Activated CD4-positive, CD25-positive, alpha-beta regulatory T cell (primary cell): ENCODE results near the gene PIK3C3.

ENCODE experiments used
- DNase-seq, 4 experiments: peaks; one replicate each; lab custom pipeline; 2025; lab: John Stamatoyannopoulos, UW

Gene PIK3C3

DNA sequence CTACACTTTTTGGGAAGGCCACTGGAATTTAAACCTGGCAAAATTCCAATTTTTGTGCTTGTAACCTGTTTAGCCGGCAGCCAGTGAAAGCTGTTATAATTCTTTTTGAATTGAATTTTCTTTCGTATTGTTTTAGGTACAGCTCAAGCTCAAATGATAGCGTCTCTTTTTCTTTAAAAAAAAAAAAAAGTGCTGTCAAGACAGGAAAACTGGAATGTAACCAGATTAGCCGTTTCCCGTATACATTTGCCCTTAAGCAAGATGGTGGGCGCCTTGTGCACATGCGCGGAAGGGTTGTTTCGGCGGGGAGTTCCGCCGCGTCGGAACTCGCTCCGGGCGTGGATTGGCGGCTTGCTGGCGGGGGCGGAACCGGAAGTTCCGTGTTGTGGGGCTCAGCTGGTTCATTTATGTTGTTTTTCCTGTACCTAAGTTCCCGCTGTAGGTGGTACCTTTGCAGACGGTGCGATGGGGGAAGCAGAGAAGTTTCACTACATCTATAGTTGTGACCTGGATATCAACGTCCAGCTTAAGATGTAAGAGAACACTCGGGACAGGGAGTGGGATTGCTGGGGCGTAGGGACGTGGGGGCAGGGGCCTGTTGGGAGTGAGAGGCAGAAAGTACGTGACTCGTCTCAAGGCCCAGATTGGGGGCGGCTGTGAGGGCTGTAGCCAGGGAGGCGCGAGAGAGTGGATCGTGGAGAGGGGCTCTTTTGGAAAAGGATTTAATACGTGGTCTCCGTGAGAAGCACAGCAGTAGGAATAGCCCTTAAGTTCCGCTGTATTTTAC, at the start of gene PIK3C3:
TSS of gene PIK3C3 (plus strand) at position 408 of the 787 bp plus-strand sequence. CDS start at position 466, 58 bp downstream.
- DNase-seq: peak; percentile 91 to 94 (median 94)

DNA sequence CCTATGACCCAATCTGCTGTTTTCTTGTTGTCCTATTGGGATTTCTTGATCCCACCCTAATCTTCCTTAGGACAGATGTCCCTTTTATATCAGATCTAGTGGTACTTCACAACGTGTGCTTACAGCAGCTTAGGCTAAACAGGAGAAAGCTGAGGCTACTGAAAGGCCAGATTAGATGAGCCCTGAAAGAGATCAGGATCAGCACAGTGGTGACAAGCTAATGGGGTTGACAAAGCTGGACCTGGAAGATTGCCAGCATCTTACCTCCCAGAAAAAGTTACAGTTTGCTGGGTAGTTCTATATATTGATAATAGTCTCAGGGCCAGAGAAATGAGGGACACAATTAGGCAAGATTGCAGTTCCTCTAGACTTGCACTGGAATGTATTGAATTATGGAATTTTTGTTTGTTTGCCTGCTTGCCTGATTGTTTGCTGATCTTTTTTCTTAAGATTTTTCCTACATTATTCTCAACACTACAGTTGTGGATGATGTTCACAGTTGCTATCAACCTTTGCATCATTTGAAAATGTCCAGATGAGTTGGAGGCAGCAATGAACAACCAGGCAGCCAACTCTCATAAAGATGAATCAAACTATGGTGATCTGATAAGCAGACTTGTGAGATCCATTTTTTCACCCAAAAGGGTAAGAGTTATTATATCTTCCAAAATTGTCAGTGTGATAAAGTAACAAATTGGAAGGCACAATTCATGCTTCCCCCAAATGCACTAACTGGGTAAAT, 49.1 kb upstream of the PIK3C3 start:
- DNase-seq: no peak

DNA sequence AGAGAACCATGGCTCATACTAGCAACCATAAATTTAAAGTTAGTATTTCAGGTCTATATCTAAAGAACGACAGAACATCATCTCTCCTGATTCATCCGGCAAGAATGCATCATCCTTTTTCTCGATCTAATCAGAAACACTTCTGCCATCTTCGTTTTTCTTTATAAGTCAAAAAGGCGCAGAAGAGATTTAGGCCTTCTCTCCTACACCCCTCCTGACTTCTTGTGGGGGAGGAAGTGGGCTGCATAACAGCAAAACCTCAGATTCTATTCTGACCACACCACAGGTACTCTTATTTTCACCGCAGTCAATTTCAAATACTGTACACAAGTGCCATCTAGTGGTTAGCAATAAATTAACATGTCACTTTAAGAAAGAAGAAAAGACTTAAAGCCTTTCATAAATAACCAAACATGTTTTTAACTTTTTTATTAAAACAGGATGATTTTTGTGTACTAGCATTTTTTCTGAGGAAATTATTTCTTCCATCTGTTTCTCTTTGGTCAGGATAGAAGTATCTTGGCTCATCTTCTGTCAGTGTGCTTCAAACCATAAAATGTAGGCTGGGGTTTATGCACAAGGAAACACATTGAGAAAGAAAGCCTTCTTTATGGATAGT, 48.4 kb upstream of the PIK3C3 start:
- DNase-seq: peak in 1 of 4 experiments; percentile 1

DNA sequence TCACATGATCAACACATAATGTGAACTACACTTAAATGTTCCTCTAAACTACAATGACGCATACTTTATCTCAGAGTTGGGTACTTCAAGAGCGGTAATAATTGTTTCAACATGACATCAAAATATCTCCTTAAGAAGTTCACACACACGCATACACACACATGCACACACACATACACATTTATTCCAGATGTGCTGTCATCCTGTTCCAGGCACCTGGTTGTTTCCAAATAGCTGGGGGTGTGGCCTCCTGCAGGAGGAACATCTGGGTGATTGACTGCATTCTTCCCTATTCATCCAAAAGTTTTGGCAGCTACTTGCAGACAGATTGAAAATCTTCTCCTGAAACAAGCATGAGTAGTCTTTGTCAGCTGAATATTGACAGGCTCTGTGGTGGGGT, 37.9 kb upstream of the PIK3C3 start:
- DNase-seq: no peak

DNA sequence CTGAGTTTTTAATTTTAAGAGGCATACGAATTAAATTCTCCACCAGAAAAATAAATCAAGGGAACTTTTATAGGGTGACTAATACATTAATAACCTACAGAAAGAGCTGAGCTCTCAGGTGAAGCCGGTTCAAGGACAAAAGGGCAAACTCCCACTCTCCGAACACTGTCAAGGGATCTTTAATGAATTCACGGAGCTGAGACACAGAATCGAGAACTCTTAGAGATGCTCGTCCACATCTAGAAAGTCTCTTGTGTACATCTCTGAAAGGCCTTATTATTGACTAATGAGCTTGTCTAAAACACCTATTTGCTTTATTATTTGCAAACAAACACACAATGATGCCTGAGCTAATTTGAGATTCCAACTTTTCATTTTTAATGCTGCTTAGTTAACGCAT, 33.3 kb upstream of the PIK3C3 start:
- no peak for DNase-seq

DNA sequence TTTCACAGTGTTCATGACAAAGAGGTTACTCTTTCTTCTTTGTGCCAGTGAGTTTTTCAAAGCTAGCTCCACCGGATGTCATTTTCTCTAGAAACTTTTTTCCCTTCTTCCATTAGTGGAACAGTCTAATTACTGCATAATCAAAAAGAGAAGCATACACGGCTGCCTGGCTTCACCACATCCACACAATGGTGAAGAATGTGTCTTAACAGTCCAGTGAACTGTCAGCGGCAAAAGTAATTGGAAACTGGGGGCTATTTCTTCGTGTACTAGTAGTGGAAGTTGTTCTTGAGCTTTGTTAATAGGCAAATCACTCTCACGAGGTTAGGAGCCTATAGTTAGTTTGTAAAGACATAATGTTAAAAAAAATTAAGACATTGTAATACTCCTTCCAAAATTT, 32.9 kb upstream of the PIK3C3 start:
- no peak for DNase-seq

DNA sequence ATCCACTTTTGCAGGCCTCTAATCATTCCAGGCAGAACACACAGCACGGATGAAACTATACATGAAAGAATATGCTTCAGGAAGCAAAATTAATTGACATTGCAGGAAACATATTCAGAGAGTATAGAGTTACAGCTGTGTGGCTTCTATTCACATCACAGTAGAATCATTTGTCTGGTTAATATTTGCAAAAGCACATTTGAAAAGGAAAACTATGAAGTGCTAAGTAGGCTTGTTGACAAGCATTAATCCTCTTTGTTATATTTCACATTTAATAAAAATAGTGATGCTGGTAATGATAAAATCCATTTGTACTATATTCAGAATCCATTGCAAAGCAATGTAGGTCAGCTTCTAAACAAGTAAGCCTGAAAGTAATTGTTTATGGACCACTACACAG, 32.2 kb upstream of the PIK3C3 start:
- no peak for DNase-seq

DNA sequence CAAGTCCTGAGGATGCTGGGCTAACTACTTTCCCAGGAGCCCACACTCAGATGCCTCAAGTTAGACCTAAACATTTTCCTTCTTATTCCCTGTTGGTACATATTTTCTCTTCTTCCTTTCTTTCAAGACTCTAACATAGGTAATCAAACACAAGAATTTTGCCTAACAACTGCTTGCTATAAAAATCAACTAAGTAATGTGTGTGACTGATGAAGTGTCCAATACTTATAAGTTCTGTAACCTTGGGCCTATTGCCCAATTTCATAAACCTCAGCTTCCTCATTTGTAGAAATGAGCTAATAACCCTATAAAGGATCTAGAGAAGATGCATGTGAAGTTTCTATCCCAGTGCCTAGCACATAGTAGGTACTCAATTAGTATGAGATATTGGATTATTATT, 31.6 kb upstream of the PIK3C3 start:
- no peak for DNase-seq

DNA sequence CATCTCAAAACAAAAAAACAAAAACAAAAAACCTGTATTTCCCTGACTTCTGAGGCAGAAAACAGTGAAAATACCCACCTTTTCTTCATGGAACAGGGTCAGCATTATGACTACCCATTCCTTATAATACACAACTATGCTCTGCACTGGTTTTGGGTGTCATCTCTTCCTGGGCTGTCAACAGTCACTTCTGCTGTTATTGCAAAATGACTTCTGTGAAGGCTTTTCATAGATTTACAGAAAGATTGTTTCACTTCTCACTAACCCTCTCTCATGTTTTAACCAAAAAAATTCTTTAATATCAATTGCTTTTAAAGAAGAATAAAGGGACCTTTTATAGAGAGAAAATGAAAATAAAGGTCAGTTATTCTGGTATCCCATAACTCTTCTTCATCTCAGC, 26.5 kb upstream of the PIK3C3 start:
- no peak for DNase-seq

DNA sequence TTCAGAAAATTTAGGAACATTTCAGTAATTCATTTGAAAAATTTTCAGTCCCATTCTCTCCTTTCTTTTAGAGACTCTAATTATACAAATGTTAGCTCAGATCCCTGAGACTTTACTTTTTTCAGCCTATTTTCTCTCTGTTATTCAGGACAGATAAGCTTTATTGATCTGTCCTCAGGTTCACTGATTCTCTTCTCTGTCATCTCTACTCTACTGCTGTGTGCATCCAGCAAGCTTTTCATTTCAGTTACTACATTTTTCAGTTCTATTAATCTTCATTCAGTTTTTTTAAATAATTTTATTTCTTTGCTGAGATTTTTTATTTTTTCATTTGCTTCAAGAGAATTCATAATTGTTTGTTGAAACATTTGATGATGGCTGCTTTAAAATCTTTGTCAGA, 22.1 kb upstream of the PIK3C3 start:
- no peak for DNase-seq

DNA sequence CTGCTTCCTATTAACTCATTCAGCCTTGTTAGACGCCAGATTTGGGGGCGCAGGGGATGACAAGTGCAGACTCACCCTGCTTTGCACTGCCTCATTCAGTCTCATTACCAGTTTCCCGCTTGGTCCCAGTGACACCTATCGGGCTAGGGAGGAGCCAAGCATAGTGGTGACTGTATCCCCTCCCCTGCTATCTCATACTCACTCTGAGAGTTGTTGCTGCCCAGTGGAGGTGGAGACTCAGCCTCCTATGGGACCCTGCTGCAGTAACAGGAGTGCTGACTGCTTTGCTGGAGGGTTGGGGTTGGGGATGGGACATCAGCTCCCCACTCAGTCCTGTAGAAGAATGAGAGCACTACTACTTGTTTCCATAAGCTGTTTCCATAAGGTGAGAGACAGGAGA, 21.3 kb upstream of the PIK3C3 start:
- DNase-seq: no peak

DNA sequence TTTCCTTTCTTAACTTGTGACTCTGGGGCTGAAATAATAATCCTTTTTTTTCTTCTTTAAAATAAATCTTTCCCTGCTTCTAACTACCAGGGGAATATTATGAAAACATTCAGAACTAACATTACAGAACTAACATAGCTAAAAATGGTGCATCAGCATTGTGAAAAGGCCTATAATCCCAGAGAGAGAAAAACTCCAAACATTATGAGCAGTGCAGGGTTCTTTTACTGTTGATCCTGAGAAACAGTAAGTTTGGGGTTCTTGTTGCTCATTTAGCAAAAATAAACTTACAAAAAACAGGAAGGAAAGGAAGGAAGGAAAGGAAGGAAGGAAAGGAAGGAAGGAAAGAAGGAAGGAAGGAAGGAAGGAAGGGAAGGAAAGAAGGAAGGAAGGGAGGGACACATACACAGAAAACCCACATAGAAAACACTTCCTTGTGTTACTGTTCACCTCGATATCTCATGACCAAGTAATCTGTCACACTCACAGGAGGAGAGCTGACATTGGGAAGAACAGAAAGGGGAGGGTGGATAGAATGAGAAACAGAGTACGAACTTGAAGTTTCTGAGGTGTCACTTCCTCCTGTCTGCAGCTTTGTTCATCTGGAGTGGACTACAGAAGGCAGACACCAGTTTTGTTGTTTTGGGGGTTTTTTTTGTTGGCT, 18.4 kb upstream of the PIK3C3 start:
- no peak for DNase-seq

DNA sequence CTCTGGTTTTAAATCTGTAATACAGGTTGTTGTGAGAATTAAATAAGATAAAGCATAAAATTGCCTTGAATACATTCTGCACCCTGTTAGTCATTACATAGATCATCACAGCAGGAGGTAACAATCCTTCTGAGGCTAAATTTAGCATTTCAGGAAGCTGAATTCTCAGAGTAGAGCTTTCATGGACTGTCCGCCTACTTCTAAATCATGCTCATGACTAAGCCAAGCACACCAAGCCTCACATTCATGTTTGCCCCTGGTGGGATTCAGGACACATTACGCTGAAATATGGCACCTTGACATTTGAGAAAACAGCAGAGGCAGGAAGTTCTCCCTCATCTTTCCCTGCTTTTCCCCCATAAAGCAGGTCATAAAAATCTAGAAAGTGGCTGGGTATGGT, 16.6 kb upstream of the PIK3C3 start:
- no peak for DNase-seq

DNA sequence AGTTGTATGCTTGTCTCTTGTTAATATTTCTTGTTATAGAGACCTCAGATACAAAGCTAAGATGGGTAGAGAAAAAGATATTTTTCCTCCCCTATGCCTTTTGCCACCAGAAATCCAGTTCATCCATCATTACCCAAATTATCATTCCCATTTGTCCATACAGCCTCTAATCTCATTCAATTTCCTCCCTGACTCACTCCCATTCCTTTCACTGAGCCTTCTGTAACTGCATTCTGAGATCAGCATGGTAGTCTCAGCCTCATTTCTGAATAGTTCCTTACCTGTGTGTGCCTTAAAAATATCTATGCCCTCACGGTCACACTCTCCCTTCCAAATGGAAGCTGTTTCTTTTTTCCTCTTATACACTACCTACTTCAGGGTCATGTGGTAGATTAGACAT, 15.7 kb upstream of the PIK3C3 start:
- DNase-seq: no peak

DNA sequence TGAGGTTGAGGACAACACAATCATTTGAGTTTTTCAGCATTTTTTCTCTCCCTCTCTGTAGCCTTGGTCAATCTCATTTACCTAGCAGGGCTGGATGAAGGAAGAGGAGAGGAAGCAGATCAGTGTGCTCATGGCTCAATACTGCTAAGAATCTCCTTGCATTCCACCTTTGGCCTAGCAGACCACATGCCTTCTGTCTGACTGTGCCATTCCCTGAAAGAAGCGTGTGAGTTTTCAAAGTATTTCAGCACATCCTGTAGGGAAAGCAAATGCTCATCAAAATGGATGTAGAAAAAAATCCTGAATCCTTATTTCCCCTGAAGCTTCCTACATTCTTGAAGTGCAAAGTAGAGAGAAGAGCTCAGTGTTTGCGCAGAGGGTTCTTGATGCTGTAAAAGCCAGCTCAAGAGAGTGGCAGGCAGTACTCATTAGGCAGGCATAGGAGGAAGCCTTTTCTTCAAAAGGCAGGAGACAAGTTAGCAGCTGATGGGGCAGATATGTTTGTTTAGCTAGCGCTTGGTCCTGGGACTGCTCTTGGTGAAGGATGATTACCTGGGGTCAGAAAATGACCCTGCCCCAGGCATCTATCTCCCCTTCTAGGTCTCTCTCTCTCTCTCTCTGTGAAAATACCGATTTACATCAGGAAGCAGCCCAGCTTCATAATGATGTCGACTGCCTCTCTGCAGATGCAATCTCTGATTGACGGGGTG, 14.4 kb upstream of the PIK3C3 start:
- DNase-seq: no peak

DNA sequence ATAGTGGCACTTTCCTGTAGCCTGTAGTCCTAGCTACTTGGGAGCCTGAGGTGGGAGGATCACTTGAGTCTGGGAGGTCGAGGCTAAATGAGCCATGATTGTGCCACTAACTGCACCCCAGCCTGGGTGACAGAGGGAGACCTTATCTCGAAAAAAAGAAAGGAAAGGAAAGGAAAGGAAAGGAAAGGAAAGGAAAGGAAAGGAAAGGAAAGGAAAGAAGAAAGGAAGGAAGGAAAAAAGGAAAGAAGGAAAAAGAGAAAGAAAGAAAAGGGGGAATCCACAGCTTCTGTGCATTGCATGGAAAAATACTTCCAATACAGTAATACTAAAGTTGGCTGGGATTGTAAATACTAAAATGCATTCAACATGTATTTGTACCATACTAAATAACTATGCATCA, 12.8 kb upstream of the PIK3C3 start:
- DNase-seq: no peak

DNA sequence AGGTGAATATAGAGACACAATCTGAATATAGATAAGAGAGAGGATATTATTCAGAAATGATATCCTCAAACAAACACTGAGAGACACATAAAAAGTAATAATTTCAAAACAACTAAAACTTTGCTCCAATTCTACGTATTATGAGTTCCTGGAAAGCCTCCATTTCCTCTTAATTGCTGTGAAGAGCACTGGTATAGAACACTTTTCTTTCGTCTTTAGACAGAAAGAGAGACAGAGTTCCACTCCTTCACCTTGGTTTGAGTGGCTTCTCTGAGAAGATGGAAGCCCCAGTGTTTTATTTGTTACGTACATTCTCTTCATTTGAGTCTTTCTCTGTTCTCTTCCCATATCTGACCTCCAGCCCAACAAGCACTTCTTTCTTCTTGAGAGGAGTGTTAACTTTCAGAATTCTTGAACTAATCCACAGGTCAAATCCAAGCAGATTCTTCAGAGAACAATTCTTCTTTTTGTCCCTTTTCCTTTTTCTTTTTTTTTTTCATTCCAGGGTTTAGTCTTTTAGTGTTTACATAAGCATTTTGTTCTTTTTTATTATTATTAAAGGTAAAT, 6.4 kb upstream of the PIK3C3 start:
- no peak for DNase-seq

DNA sequence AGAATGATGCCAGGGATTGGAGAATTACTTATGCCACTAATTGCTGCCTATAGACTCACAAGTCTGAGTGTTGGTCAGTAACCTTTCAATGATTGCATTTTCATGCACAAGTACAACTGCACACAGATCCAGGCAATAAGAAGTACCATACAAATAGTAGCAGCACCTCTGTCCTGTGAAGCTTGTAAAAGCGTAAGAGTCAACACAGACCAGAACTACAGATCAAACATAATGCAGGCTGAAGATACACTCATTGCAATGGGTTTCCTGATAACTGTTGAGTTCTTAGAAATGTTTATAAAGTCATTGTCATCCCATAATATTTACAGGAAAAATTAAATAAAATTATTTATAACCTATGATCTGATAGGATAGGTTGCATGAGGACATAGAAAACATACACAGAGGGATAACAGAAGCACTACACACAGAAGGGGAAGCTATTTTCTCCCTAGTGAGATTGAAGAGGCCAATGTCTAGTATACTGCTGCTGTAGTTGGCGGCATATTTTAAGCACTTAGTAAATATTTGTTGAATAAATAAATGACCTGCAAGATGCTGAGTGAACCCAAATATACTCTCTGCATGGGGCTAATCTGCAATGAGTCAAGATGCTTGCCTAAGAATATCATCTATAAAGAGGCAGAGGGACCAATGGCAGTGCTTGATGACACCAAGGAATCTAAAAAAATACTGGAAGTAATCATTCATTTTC, 5.7 kb upstream of the PIK3C3 start:
- no peak for DNase-seq

DNA sequence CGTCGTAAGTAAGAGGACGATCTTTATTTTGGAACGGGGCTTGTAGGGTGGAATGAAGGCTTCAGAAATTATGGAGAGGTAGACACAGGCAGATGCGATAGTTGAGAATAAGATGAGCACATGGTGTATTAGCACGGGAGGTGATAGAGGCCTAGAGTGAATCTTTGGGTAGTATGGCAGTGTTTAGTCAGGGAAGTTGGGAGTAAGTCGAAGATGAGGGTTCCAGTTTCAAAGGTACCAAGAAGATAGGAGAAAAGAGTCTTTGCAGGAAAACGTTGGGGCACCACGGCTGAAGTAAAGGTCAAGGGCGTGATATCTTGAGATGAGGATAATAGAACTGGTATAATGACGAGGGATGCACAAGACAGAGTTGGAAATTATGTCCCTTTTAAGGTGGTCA, 654 bp downstream of the PIK3C3 start:
- no peak for DNase-seq

DNA sequence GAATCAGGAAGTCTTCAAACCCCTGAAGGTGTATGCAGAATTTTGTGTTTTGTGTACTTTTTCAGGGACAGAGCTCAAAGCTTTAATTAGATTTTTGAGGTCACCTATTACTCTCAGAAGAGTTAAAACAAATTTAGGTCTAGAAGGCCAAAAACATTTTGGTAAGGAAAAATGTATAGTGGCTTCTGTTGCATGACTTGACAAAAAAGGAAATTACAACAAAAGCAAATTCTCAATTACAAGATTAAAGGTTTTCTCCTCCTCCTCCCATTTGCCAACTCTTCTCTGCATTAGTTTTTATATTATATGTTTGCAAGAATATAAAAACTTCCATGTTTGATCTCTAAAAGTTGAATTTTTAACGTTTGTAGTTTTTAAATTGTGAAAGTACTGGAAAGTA, 4.0 kb downstream of the PIK3C3 start:
- DNase-seq: no peak
